K562 (cell line): Measurements from ENCODE around the gene MAN1A1. TPM values are rescaled to one million over a fixed set of nuclear protein-coding genes. Genes with fewer than 3 reads are reported as not detected.

Experiments used
- ATAC-seq: fragments of 200-7000 bp; cut with Tn5 transposase; 3 replicates; pipeline ENCODE4 v1.9.1; 2020; ENCODE audit warnings: moderate library complexity
- BruUV-seq: library from RNA; stranded (reverse); fragments of 400-500 nt; replicated peaks from 2 replicates; lab custom pipeline; 2021; lab: Mats Ljungman, UMichigan
- CTCF ChIA-PET: fragments of 300-600 bp; formaldehyde crosslinking; extraction: SDS; loops from one replicate; lab custom pipeline; 2021; ENCODE audit warnings: low intra/inter-chr PET ratio; lab: Yijun Ruan, JAX
- POLR2A ChIA-PET: fragments of 300-600, 350-650 bp; sonication (Branson Sonifier 250); formaldehyde crosslinking; extraction: SDS; loops from one replicate; lab custom pipeline; 2021; ENCODE audit warnings: antibody characterized with exemption, inconsistent platforms; lab: Yijun Ruan, JAX
- DNase-seq, 4 experiments: peaks; one replicate each; pipeline versions ENCODE4 v3.0.0 to v3.0.0-alpha.2; 2011 to 2018; ENCODE audit warnings: low spot score in 3 of 4, mixed read lengths in 3 of 4; ENCODE audit errors: extremely low read depth in 1 of 4
- FAIRE-seq: peaks from 2 replicates; lab custom pipeline; 2011; peaks lifted over from hg19 to GRCh38; lab: Jason Lieb, UNC
- H2AFZ ChIP-seq: 2 replicates; pipeline ENCODE4 v1.6.0; 2011; ENCODE audit warnings: low read depth, low read length, control low read depth, inconsistent platforms
- H3K27ac ChIP-seq: fragments of 200-600 bp; 3 replicates; pipeline ENCODE4 v1.8.0; 2011; ENCODE audit warnings: low read depth, mild to moderate bottlenecking, control low read depth, inconsistent platforms, low read length, moderate library complexity, mixed read lengths; ENCODE audit errors: extremely low read depth
- H3K27me3 ChIP-seq, 2 experiments: fragments of 300-600 bp in 1 of 2; 2 replicates in 1 of 2; 3 replicates in 1 of 2; pipeline versions ENCODE4 v1.6.0 to v1.8.0; 2011; ENCODE audit warnings: inconsistent platforms in 2 of 2, low read length in 2 of 2, mild to moderate bottlenecking in 1 of 2, mixed read lengths in 1 of 2, moderate library complexity in 1 of 2; ENCODE audit not compliant: control insufficient read depth in 2 of 2, insufficient read depth in 2 of 2
- H3K36me3 ChIP-seq: fragments of 300-600 bp; 3 replicates; pipeline ENCODE4 v1.8.0; 2011; ENCODE audit warnings: mild to moderate bottlenecking, low read length, inconsistent platforms; ENCODE audit not compliant: control insufficient read depth, insufficient read depth
- H3K4me1 ChIP-seq, 2 experiments: fragments of 200-600 bp in 1 of 2; replicated peaks in 1 of 2; 2 replicates in 1 of 2; 3 replicates in 1 of 2; pipeline versions ENCODE4 v1.5.1 to v1.8.0; 2011; ENCODE audit warnings: inconsistent platforms in 2 of 2, low read length in 2 of 2, mild to moderate bottlenecking in 1 of 2, mixed read lengths in 1 of 2, moderate library complexity in 1 of 2; ENCODE audit not compliant: control insufficient read depth in 2 of 2, insufficient read depth in 2 of 2
- H3K4me2 ChIP-seq: 2 replicates; pipeline ENCODE4 v1.6.1; 2011; ENCODE audit warnings: low read length, control low read depth, inconsistent platforms, mixed read lengths; ENCODE audit not compliant: insufficient read depth
- H3K4me3 ChIP-seq: fragments of 200-600 bp; sonication (generic), shearing (Covaris generic); 2 replicates; pipeline ENCODE4 v1.5.1; 2016; ENCODE audit warnings: control low read depth, inconsistent platforms
- H3K79me2 ChIP-seq: fragments of 200-600 bp; 3 replicates; pipeline ENCODE4 v1.8.0; 2011; ENCODE audit warnings: low read length, inconsistent platforms; ENCODE audit not compliant: control insufficient read depth, insufficient read depth
- H3K9ac ChIP-seq, 2 experiments: 2 replicates each; pipeline versions ENCODE4 v1.6.0 to v1.6.1; 2011; ENCODE audit warnings: low read depth in 2 of 2, low read length in 2 of 2, control low read depth in 1 of 2, inconsistent platforms in 1 of 2, mild to moderate bottlenecking in 1 of 2, mixed read lengths in 1 of 2; ENCODE audit not compliant: insufficient read depth in 1 of 2
- H3K9me1 ChIP-seq: one replicate; pipeline ENCODE4 v1.6.0; 2011; ENCODE audit warnings: inconsistent platforms, mild to moderate bottlenecking, low read length, moderate library complexity; ENCODE audit not compliant: control insufficient read depth, insufficient read depth
- H3K9me3 ChIP-seq: replicated peaks from 2 replicates; pipeline ENCODE4 v1.5.1; 2011; ENCODE audit warnings: low read depth, low read length, inconsistent platforms; ENCODE audit not compliant: control insufficient read depth, insufficient read depth
- H4K20me1 ChIP-seq: replicated peaks from 2 replicates; pipeline ENCODE4 v1.6.1; 2011; ENCODE audit warnings: low read length, inconsistent platforms, mixed read lengths; ENCODE audit not compliant: control insufficient read depth, insufficient read depth
- JUND ChIP-seq, 2 experiments: IDR thresholded peaks; 2 replicates in 1 of 2; 3 replicates in 1 of 2; pipeline ENCODE4 v1.6.1; 2011; ENCODE audit warnings: borderline replicate concordance in 2 of 2, low read depth in 2 of 2, low read length in 2 of 2, improper control_type of control experiment in 1 of 2, missing biosample characterization in 1 of 2, missing genetic modification characterization in 1 of 2, missing genetic modification reagents in 1 of 2
- POLR3A ChIP-seq: IDR thresholded peaks from 2 replicates; pipeline ENCODE4 v1.6.1; 2011; ENCODE audit warnings: borderline replicate concordance, mild to moderate bottlenecking, moderate library complexity; ENCODE audit not compliant: insufficient read length, insufficient read depth; ENCODE audit errors: extremely low read depth
- REST ChIP-seq, 2 experiments: fragments of 450-650 bp; formaldehyde crosslinking in 1 of 2; IDR thresholded peaks; 2 replicates each; pipeline versions ENCODE4 v1.4.0 to v1.6.1; 2014 to 2020; ENCODE audit warnings: mild to moderate bottlenecking in 2 of 2, borderline replicate concordance in 1 of 2, low read depth in 1 of 2
- SETDB1 ChIP-seq: IDR thresholded peaks from one replicate; pipeline ENCODE4 v1.6.1; 2012; ENCODE audit warnings: low read length, control low read depth, inconsistent platforms
- TCFL5 ChIP-seq: fragments of 250-450 bp; sonication (Bioruptor Pico); conservative IDR thresholded peaks from 2 replicates; pipeline ENCODE4 v1.6.1; 2021; ENCODE audit warnings: mild to moderate bottlenecking, moderate library complexity, matching md5 sums
- VEZF1 ChIP-seq: fragments of 200-800 bp; sonication (Bioruptor generic); IDR thresholded peaks from 2 replicates; pipeline ENCODE4 v1.6.1; 2017; ENCODE audit warnings: missing genetic modification characterization, missing compliant biosample characterization
- ZC3H11A ChIP-seq: IDR thresholded peaks from 2 replicates; pipeline ENCODE4 v1.6.1; 2012; ENCODE audit warnings: low read depth, low read length, improper control_type of control experiment
- ZMIZ1 ChIP-seq, 2 experiments: fragments of 150-350 bp in 1 of 2; IDR thresholded peaks; 2 replicates each; pipeline ENCODE4 v1.6.1; 2012 to 2016; ENCODE audit warnings: low read depth in 2 of 2, low read length in 2 of 2, mild to moderate bottlenecking in 1 of 2, moderate library complexity in 1 of 2
- WGBS: fragments of 100-300 bp; shearing (Covaris generic); methylation state at CpG from one replicate; pipeline ENCODE4 v1.1.6; 2016; ENCODE audit warnings: low coverage, mixed read lengths; ENCODE audit not compliant: insufficient coverage; ENCODE audit errors: missing lambda C conversion rate; 5-methylcytosine and 5-hydroxymethylcytosine counted together
- in situ Hi-C: fragments of 300-500 bp; cut with MboI; formaldehyde crosslinking; loops from 4 replicates; pipeline ENCODE4 v1.15.0; 2018; ENCODE audit warnings: inconsistent platforms, mixed read lengths
- intact Hi-C: fragments of 100-400 bp; cut with micrococcal nuclease; formaldehyde crosslinking; loops from 2 replicates; pipeline ENCODE4 v1.14.2; 2022
- polyA plus RNA-seq, 8 experiments: library from polyadenylated mRNA; depleted of rRNA in 4 of 8; stranded (reverse) in 5 of 8; unstranded in 3 of 8; fragments of >200 nt; fragmentation: Nextera tagmentation in 2 of 8; fragmentation: Illumina TruSeq in 1 of 8; extraction: Ambion mirVana in 2 of 8; extraction: Trizol in 1 of 8; gene quantifications; 2 replicates each; pipeline versions ENCODE4 v1.2.1 to v1.2.3, GENCODE V29; 2011 to 2014; ENCODE audit warnings: inconsistent platforms in 1 of 8, missing spikeins in 1 of 8
- total RNA-seq, 7 experiments: library from RNA; depleted of rRNA in 6 of 7; stranded (reverse); fragments of >200 nt in 6 of 7; fragmentation: Illumina TruSeq in 2 of 7; extraction: Trizol in 2 of 7; gene quantifications; 2 replicates each; pipeline versions ENCODE4 v1.2.1 to v1.2.3, GENCODE V29; 2011 to 2021; ENCODE audit warnings: low replicate concordance in 1 of 7

Gene MAN1A1
- total and polyA plus RNA-seq, 9 of the 15 experiments (the other 6 are each of a cell fraction or from before 2014, with no cell fraction given), result 24.5 to 78.4 (median 59.7) TPM

GRCh38 chr6:119301429-119301828, 48.1 kb downstream of the MAN1A1 start:
- intact Hi-C loops, result no loop called here
- Histone ChIP-seq H4K20me1 (no peaks in the 10 kb centered on the region), H3K27ac (no peak overlapping the region), H3K9me3 (no peaks in the 10 kb centered on the region), H3K9me1 (no peaks in the 10 kb centered on the region), H3K36me3 (peaks cover 82% of the 10 kb centered on the region), H3K79me2 (peaks cover 90% of the 10 kb centered on the region), H3K4me2 (no peak overlapping the region), H2AFZ (no peak overlapping the region), H3K27me3 (no peaks in the 10 kb centered on the region), H3K4me3 (no peak overlapping the region), H3K9ac (no peak overlapping the region), H3K4me1 (peaks cover 4 to 26% of the 10 kb centered on the region in 2 experiments; a peak in 3 of 5 replicates)
- WGBS, result 100% methylated on average over 1 of the region's 1 CpG
- no peak for DNase-seq
- CTCF ChIA-PET, result no interaction called here
- no TSS peak for BruUV-seq
- in situ Hi-C loops, result no loop called here
- FAIRE-seq, result no peak
- ATAC-seq, result no peak
- POLR2A ChIA-PET, result no interaction called here
- TF ChIP-seq JUND (IDR thresholded peaks at IDR 0.05; ENCODE audit: borderline replicate concordance, low read depth, low read length), result no peak
- no peak for TF ChIP-seq JUND (tag; IDR thresholded peaks at IDR 0.05; ENCODE audit: borderline replicate concordance, low read depth, low read length)
- no peak for TF ChIP-seq REST (IDR thresholded peaks at IDR 0.05; ENCODE audit: borderline replicate concordance)
- no peak for TF ChIP-seq REST (CRISPR knock-in tag; IDR thresholded peaks at IDR 0.05; ENCODE audit: low read depth)
- TF ChIP-seq SETDB1, result no peak
- TF ChIP-seq POLR3A, result no peak
- no peak for TF ChIP-seq TCFL5 (CRISPR knock-in tag)
- TF ChIP-seq ZMIZ1 (IDR thresholded peaks at IDR 0.05; ENCODE audit: low read depth in 2 of 2, low read length in 2 of 2), result no peak
- TF ChIP-seq VEZF1 (CRISPR knock-in tag), result no peak
- TF ChIP-seq ZC3H11A, result no peak
